SK-N-SH (cell line): ENCODE results near the gene NFIA.

Experiments
- CHD2 ChIP-seq: fragments of 150-350 bp; IDR thresholded peaks from 2 replicates; pipeline ENCODE4 v1.6.1; 2018; ENCODE audit warnings: low read length; ENCODE audit not compliant: partially characterized antibody
- FOXJ3 ChIP-seq: sonication (generic); formaldehyde crosslinking; IDR thresholded peaks from 2 replicates; pipeline ENCODE4 v1.5.1; 2020; ENCODE audit warnings: mild to moderate bottlenecking, missing genetic modification reagents
- GABPA ChIP-seq: IDR thresholded peaks from 2 replicates; pipeline ENCODE4 v1.4.0; 2012; ENCODE audit warnings: low read depth, mild to moderate bottlenecking
- POLR2AphosphoS5 ChIP-seq: IDR thresholded peaks from 2 replicates; pipeline ENCODE4 v1.6.1; 2012; ENCODE audit warnings: low read depth, low read length
- RAD21 ChIP-seq: IDR thresholded peaks from 2 replicates; pipeline ENCODE4 v1.6.1; 2012; ENCODE audit warnings: mild to moderate bottlenecking, low read length
- TEAD4 ChIP-seq: IDR thresholded peaks from 2 replicates; pipeline ENCODE4 v1.4.0; 2012; ENCODE audit warnings: mild to moderate bottlenecking, borderline replicate concordance; ENCODE audit not compliant: insufficient read depth
- YY1 ChIP-seq: IDR thresholded peaks from 2 replicates; pipeline ENCODE4 v1.4.0; 2012; ENCODE audit warnings: low read depth, mild to moderate bottlenecking
- TF ChIP-seq, protein P1 (sequence below): fragments of 200-600 bp; sonication (generic); IDR thresholded peaks from 2 replicates; pipeline ENCODE4 v1.6.1; 2017; ENCODE audit warnings: antibody characterized with exemption, mild to moderate bottlenecking, moderate library complexity
- TF ChIP-seq, protein P2 (sequence below): IDR thresholded peaks from 2 replicates; pipeline ENCODE4 v1.6.1; 2012; ENCODE audit warnings: mild to moderate bottlenecking, low read depth, low read length, moderate library complexity

GRCh38 chr1:61184040-61184713 is 101.8 kb downstream of the NFIA start:
- TF ChIP-seq, protein P1, sequence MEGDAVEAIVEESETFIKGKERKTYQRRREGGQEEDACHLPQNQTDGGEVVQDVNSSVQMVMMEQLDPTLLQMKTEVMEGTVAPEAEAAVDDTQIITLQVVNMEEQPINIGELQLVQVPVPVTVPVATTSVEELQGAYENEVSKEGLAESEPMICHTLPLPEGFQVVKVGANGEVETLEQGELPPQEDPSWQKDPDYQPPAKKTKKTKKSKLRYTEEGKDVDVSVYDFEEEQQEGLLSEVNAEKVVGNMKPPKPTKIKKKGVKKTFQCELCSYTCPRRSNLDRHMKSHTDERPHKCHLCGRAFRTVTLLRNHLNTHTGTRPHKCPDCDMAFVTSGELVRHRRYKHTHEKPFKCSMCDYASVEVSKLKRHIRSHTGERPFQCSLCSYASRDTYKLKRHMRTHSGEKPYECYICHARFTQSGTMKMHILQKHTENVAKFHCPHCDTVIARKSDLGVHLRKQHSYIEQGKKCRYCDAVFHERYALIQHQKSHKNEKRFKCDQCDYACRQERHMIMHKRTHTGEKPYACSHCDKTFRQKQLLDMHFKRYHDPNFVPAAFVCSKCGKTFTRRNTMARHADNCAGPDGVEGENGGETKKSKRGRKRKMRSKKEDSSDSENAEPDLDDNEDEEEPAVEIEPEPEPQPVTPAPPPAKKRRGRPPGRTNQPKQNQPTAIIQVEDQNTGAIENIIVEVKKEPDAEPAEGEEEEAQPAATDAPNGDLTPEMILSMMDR: no peak
- TF ChIP-seq CHD2: no peak
- peak; percentile 14; the same call in 1 of the 2 replicates for TF ChIP-seq RAD21
- no peak for TF ChIP-seq FOXJ3 (CRISPR knock-in tag)
- TF ChIP-seq GABPA: no peak
- TF ChIP-seq YY1: no peak
- TF ChIP-seq POLR2AphosphoS5: no peak
- TF ChIP-seq, protein P2, sequence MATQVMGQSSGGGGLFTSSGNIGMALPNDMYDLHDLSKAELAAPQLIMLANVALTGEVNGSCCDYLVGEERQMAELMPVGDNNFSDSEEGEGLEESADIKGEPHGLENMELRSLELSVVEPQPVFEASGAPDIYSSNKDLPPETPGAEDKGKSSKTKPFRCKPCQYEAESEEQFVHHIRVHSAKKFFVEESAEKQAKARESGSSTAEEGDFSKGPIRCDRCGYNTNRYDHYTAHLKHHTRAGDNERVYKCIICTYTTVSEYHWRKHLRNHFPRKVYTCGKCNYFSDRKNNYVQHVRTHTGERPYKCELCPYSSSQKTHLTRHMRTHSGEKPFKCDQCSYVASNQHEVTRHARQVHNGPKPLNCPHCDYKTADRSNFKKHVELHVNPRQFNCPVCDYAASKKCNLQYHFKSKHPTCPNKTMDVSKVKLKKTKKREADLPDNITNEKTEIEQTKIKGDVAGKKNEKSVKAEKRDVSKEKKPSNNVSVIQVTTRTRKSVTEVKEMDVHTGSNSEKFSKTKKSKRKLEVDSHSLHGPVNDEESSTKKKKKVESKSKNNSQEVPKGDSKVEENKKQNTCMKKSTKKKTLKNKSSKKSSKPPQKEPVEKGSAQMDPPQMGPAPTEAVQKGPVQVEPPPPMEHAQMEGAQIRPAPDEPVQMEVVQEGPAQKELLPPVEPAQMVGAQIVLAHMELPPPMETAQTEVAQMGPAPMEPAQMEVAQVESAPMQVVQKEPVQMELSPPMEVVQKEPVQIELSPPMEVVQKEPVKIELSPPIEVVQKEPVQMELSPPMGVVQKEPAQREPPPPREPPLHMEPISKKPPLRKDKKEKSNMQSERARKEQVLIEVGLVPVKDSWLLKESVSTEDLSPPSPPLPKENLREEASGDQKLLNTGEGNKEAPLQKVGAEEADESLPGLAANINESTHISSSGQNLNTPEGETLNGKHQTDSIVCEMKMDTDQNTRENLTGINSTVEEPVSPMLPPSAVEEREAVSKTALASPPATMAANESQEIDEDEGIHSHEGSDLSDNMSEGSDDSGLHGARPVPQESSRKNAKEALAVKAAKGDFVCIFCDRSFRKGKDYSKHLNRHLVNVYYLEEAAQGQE: no peak
- TF ChIP-seq TEAD4: no peak
